Body of pancreas (tissue), 4 donors: ENCODE measurements around the gene TIAM1. TPM values are rescaled to one million over a fixed set of nuclear protein-coding genes. Genes with fewer than 3 reads are reported as not detected.

ENCODE experiments used
- ATAC-seq: fragments of 150-250 bp; one replicate; pipeline ENCODE4 v1.9.1; 2016
- DNase-seq, 4 donors: peaks; one replicate each; pipeline ENCODE4 v3.0.0-alpha.2; 2019
- H3K27ac ChIP-seq, 4 donors: fragments of 200-600 bp; sonication (generic); 1 replicate in 3 of 4; 2 replicates in 1 of 4; pipeline versions ENCODE4 v1.5.1 to v1.6.1; 2016 to 2019; ENCODE audit warnings: mild to moderate bottlenecking in 1 of 4, mixed read lengths in 1 of 4, moderate library complexity in 1 of 4
- H3K27me3 ChIP-seq, 2 donors: fragments of 200-600 bp; sonication (generic); one replicate each; pipeline ENCODE4 v1.6.0; 2016; ENCODE audit warnings: mild to moderate bottlenecking in 1 of 2
- H3K36me3 ChIP-seq, 2 donors: fragments of 200-600 bp; sonication (generic); replicated peaks in 1 of 2; 2 replicates each; pipeline ENCODE4 v1.5.1; 2016; ENCODE audit warnings: low read depth in 2 of 2; ENCODE audit not compliant: insufficient read depth in 1 of 2
- H3K4me1 ChIP-seq: fragments of 200-600 bp; sonication (generic); one replicate; pipeline ENCODE4 v1.6.0; 2016
- H3K4me3 ChIP-seq, 2 donors: fragments of 200-600 bp; sonication (generic); 1 replicate in 1 of 2; 2 replicates in 1 of 2; pipeline ENCODE4 v1.5.1; 2016 to 2019
- H3K9me3 ChIP-seq, 3 donors: fragments of 200-600 bp; sonication (generic); 1 replicate in 2 of 3; 2 replicates in 1 of 3; pipeline ENCODE4 v1.5.1; 2016
- POLR2A ChIP-seq, 3 donors: fragments of 450-650 bp; IDR thresholded peaks; one replicate each; pipeline ENCODE4 v1.6.1; 2016; ENCODE audit warnings: antibody characterized with exemption in 3 of 3, mild to moderate bottlenecking in 2 of 3
- WGBS, 2 donors: methylation state at CpG; one replicate each; pipeline ENCODE4 v1.1.5; 2017; 5-methylcytosine and 5-hydroxymethylcytosine counted together
- intact Hi-C: fragments of 100-400 bp; cut with DNase I; formaldehyde crosslinking; loops from one replicate; pipeline ENCODE4 v1.15.1; 2023
- total RNA-seq, 2 donors: library from RNA; depleted of rRNA; stranded (reverse); fragments of >200 nt; gene quantifications; one replicate each; pipeline ENCODE4 v1.1.0, GENCODE V29; 2016
- TF ChIP-seq, protein P1 (sequence below), 7 experiments: fragments of 450-650 bp in 4 of 7; fragments of 200-600 bp in 3 of 7; sonication (generic) in 3 of 7; IDR thresholded peaks; one replicate each; pipeline ENCODE4 v1.5.1; 2016 to 2019; ENCODE audit warnings: antibody characterized with exemption in 7 of 7

TIAM1 gene
- total RNA-seq, 2 donors from 2014 or later = 3.6 to 8.8 TPM

DNA sequence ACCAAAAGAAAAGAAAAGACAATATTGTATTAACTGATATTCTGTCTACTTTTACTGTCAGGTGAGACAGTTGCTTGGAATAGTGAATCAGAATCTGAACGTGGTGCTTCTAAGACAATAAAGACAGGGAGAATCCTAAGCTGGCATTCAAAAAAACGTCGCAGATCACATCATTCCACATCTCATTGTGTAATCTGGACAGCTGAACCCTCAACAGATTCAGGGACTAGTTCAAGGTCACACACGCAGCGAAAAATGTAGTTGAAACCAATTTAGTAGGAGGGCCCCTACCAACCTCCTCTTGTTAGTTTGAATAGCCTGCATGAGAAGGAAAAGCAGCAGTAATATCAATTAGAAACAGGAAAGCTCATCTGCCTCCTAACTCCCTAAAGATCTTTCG lies 259.4 kb downstream of the TIAM1 start:
- WGBS, 2 donors = 39 to 42% methylated on average over 6 of the region's 6 CpGs
- Histone ChIP-seq H3K9me3 (no peaks in the 10 kb centered on the region), H3K36me3 (no peaks in the 10 kb centered on the region), H3K4me3 (no peak overlapping the region), H3K27me3 (no peaks in the 10 kb centered on the region), H3K4me1 (no peaks in the 10 kb centered on the region), H3K27ac (no peak overlapping the region)
- ATAC-seq (no peak), DNase-seq (no peak)
- TF ChIP-seq, protein P1, sequence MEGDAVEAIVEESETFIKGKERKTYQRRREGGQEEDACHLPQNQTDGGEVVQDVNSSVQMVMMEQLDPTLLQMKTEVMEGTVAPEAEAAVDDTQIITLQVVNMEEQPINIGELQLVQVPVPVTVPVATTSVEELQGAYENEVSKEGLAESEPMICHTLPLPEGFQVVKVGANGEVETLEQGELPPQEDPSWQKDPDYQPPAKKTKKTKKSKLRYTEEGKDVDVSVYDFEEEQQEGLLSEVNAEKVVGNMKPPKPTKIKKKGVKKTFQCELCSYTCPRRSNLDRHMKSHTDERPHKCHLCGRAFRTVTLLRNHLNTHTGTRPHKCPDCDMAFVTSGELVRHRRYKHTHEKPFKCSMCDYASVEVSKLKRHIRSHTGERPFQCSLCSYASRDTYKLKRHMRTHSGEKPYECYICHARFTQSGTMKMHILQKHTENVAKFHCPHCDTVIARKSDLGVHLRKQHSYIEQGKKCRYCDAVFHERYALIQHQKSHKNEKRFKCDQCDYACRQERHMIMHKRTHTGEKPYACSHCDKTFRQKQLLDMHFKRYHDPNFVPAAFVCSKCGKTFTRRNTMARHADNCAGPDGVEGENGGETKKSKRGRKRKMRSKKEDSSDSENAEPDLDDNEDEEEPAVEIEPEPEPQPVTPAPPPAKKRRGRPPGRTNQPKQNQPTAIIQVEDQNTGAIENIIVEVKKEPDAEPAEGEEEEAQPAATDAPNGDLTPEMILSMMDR (IDR thresholded peaks at IDR 0.05) = no peak
- TF ChIP-seq POLR2A (IDR thresholded peaks at IDR 0.05) = no peak
- intact Hi-C loops = loop anchor here (5.0 kb wide), 1 partner anchor 742 kb away; no protein-coding TSS in a partner anchor

DNA sequence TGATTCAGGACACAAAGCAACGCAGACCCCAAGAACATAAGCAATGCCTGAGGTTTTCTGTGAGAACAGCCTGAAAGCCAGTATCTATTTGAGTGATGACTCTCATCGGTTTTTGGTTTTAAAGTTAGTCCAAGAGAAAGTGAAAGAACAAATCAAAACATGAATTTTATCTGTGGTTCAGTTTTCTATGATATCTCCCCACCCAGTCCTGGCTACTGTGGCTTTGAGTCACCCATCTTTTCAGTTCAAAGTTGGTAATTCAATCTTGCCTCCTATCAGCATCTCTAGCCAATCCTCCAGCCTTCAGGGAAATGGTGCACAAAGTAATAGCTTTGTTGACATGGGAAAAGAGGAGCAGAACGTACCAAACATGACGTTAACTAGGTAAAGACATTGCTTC lies 265.3 kb downstream of the TIAM1 start:
- H3K4me3 ChIP-seq = no peak overlapping the region
- DNase-seq (no peak), ATAC-seq (no peak)
- 37 to 55% methylated on average over 4 of the region's 4 CpGs for WGBS, 2 donors
- H3K4me1 ChIP-seq = no peaks in the 10 kb centered on the region
- H3K36me3 ChIP-seq = no peaks in the 10 kb centered on the region
- H3K9me3 ChIP-seq = no peaks in the 10 kb centered on the region
- intact Hi-C loops = no loop called here
- H3K27me3 ChIP-seq = no peaks in the 10 kb centered on the region
- TF ChIP-seq, protein P1 (IDR thresholded peaks at IDR 0.05) = no peak
- no peak for TF ChIP-seq POLR2A (IDR thresholded peaks at IDR 0.05)
- no peak overlapping the region for H3K27ac ChIP-seq

DNA sequence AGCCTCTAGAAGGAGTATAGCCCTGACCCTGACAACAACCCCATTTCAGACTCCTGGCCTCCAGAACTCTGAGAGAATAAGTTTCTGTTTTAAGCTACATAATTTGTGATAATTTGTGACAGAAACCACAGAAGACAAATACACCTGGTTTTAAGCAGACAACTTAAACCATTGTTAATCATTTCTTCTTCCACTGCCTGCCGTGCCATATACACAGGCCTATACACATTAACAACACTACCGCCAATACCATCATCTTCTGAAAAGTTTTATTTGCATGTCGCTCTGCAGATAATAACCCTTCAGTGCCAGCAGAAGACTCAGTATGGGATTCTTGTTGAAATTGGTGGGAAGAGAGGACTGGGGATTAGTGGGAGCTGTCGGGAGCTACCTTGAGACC lies 265.8 kb downstream of the TIAM1 start:
- H3K36me3 ChIP-seq = no peaks in the 10 kb centered on the region
- H3K27ac ChIP-seq = no peak overlapping the region
- no peak for TF ChIP-seq POLR2A (IDR thresholded peaks at IDR 0.05)
- TF ChIP-seq, protein P1 (IDR thresholded peaks at IDR 0.05) = no peak
- intact Hi-C loops = no loop called here
- no peak for ATAC-seq
- no peak for DNase-seq
- H3K4me1 ChIP-seq = no peaks in the 10 kb centered on the region
- no peaks in the 10 kb centered on the region for H3K9me3 ChIP-seq
- no peaks in the 10 kb centered on the region for H3K27me3 ChIP-seq
- no peak overlapping the region for H3K4me3 ChIP-seq
- 71 to 84% methylated on average over 4 of the region's 4 CpGs for WGBS, 2 donors

DNA sequence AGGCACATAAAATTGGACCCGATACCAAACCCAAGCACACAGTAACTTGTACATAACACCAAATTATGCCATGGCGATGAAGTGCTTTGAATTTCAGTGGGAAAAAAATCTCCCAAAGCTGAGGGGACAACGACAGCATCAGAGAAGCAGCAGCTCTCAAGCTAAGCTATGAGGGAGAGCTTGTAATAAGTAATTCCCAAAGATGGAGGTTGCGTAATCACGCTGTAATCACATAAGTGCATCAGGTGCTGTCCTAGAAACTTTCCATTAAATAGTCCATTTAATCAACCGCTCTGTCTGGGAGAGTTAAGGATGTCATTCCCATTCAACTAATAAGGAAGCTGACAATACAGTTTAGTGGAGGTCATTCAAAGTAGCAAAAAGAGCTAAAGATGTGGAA lies 268.2 kb downstream of the TIAM1 start:
- H3K9me3 ChIP-seq = no peaks in the 10 kb centered on the region
- no peak overlapping the region for H3K4me3 ChIP-seq
- H3K27ac ChIP-seq = no peak overlapping the region
- ATAC-seq (no peak), DNase-seq (no peak)
- 70 to 71% methylated on average over 6 of the region's 6 CpGs for WGBS, 2 donors
- intact Hi-C loops = no loop called here
- TF ChIP-seq, protein P1 (IDR thresholded peaks at IDR 0.05) = no peak
- TF ChIP-seq POLR2A (IDR thresholded peaks at IDR 0.05) = no peak
- no peaks in the 10 kb centered on the region for H3K4me1 ChIP-seq
- H3K27me3 ChIP-seq = no peaks in the 10 kb centered on the region
- H3K36me3 ChIP-seq = no peaks in the 10 kb centered on the region

DNA sequence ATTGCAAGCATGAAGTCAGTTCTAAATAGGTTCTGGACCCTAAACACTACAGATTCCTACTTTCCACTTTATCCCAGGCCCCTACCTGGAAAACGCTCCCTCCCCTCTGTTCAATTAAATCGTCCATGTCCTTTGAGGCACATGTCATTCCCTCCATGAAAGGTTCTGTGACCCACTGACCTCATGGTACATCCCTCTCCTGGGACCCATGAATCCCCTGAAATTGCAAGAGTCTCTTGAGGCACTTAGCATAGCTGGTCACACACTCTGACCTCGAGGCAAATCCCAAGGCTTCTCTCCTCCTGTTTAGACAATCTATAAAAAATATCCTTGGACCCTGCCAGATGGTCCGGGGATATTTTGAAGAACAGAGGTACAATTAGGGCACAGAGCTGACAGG lies 271.5 kb downstream of the TIAM1 start:
- DNase-seq = no peak
- H3K4me1 ChIP-seq = no peaks in the 10 kb centered on the region
- ATAC-seq = no peak

More for the DNA sequence above, 271.5 kb downstream of the TIAM1 start:
- H3K27me3 ChIP-seq = no peaks in the 10 kb centered on the region
- no peaks in the 10 kb centered on the region for H3K9me3 ChIP-seq
- H3K36me3 ChIP-seq = no peaks in the 10 kb centered on the region
- no peak overlapping the region for H3K27ac ChIP-seq
- WGBS, 2 donors = 46 to 59% methylated on average over 4 of the region's 4 CpGs
- TF ChIP-seq, protein P1 (IDR thresholded peaks at IDR 0.05) = no peak
- TF ChIP-seq POLR2A (IDR thresholded peaks at IDR 0.05) = no peak
- intact Hi-C loops = no loop called here
- no peak overlapping the region for H3K4me3 ChIP-seq
